Liver (tissue), 9 donors: ENCODE data around the gene RAB28. TPM values are rescaled to one million over a fixed set of nuclear protein-coding genes. Genes with fewer than 3 reads are reported as not detected.

Source experiments
- DNase-seq: peaks from one replicate; pipeline ENCODE4 v3.0.0-alpha.2; 2017; ENCODE audit warnings: low spot score
- H3K27ac ChIP-seq, 2 donors: one replicate each; pipeline ENCODE4 v1.7.0; 2013; ENCODE audit warnings: inconsistent platforms in 2 of 2, low read length in 2 of 2, control low read depth in 1 of 2, low read depth in 1 of 2, mild to moderate bottlenecking in 1 of 2
- H3K27me3 ChIP-seq, 4 donors: one replicate each; pipeline versions ENCODE4 v1.6.1 to v1.7.0; 2013; ENCODE audit warnings: low read length in 3 of 4, inconsistent platforms in 1 of 4, mild to moderate bottlenecking in 1 of 4, moderate library complexity in 1 of 4; ENCODE audit not compliant: control insufficient read depth in 4 of 4, insufficient read depth in 4 of 4
- H3K36me3 ChIP-seq, 4 donors: one replicate each; pipeline versions ENCODE4 v1.6.1 to v1.7.0; 2013; ENCODE audit warnings: low read length in 3 of 4, mild to moderate bottlenecking in 3 of 4, low read depth in 1 of 4, moderate library complexity in 1 of 4; ENCODE audit not compliant: control insufficient read depth in 4 of 4, insufficient read depth in 3 of 4
- H3K4me1 ChIP-seq, 4 donors: one replicate each; pipeline versions ENCODE4 v1.6.1 to v1.7.0; 2013; ENCODE audit warnings: low read length in 3 of 4, mild to moderate bottlenecking in 3 of 4, moderate library complexity in 1 of 4; ENCODE audit not compliant: control insufficient read depth in 4 of 4, insufficient read depth in 4 of 4
- H3K4me3 ChIP-seq, 3 donors: one replicate each; pipeline versions ENCODE4 v1.6.1 to v1.7.0; 2013; ENCODE audit warnings: low read length in 3 of 3, control low read depth in 1 of 3, low read depth in 1 of 3, mild to moderate bottlenecking in 1 of 3
- H3K9ac ChIP-seq, 2 donors: one replicate each; pipeline ENCODE4 v1.7.0; 2013; ENCODE audit warnings: low read length in 2 of 2, mild to moderate bottlenecking in 2 of 2, moderate library complexity in 2 of 2, control low read depth in 1 of 2, low read depth in 1 of 2
- H3K9me3 ChIP-seq, 4 donors: one replicate each; pipeline versions ENCODE4 v1.6.1 to v1.7.0; 2013; ENCODE audit warnings: low read length in 3 of 4; ENCODE audit not compliant: control insufficient read depth in 4 of 4
- ATF3 ChIP-seq: IDR thresholded peaks from 2 replicates; pipeline ENCODE4 v1.6.1; 2016; ENCODE audit warnings: antibody characterized with exemption
- CTCF ChIP-seq: fragments of 150-350 bp; IDR thresholded peaks from 2 replicates; pipeline ENCODE4 v1.5.1; 2017; ENCODE audit warnings: improper control_type of control experiment, low read depth, low read length; ENCODE audit not compliant: missing input control
- FOXA1 ChIP-seq: IDR thresholded peaks from 2 replicates; pipeline ENCODE4 v1.6.1; 2016; ENCODE audit warnings: antibody characterized with exemption
- FOXA2 ChIP-seq: IDR thresholded peaks from 2 replicates; pipeline ENCODE4 v1.6.1; 2016; ENCODE audit warnings: antibody characterized with exemption
- GABPA ChIP-seq, 2 donors: IDR thresholded peaks in 1 of 2; conservative IDR thresholded peaks in 1 of 2; 2 replicates each; pipeline ENCODE4 v1.6.1; 2016; ENCODE audit warnings: antibody characterized with exemption in 2 of 2, mild to moderate bottlenecking in 1 of 2, moderate library complexity in 1 of 2
- HNF4G ChIP-seq: IDR thresholded peaks from 2 replicates; pipeline ENCODE4 v1.6.1; 2016; ENCODE audit warnings: antibody characterized with exemption
- JUND ChIP-seq, 2 donors: IDR thresholded peaks; 2 replicates each; pipeline ENCODE4 v1.6.1; 2016; ENCODE audit warnings: antibody characterized with exemption in 2 of 2
- MAX ChIP-seq: IDR thresholded peaks from 2 replicates; pipeline ENCODE4 v1.6.1; 2016; ENCODE audit warnings: antibody characterized with exemption
- NR2F2 ChIP-seq: IDR thresholded peaks from 2 replicates; pipeline ENCODE4 v1.6.1; 2016; ENCODE audit warnings: antibody characterized with exemption
- RAD21 ChIP-seq, 2 donors: IDR thresholded peaks; 2 replicates each; pipeline ENCODE4 v1.6.1; 2016; ENCODE audit warnings: antibody characterized with exemption in 2 of 2, mild to moderate bottlenecking in 2 of 2
- REST ChIP-seq: IDR thresholded peaks from 2 replicates; pipeline ENCODE4 v1.6.1; 2016; ENCODE audit warnings: antibody characterized with exemption, mild to moderate bottlenecking
- RXRA ChIP-seq, 2 donors: IDR thresholded peaks; 2 replicates each; pipeline ENCODE4 v1.6.1; 2017 to 2018; ENCODE audit warnings: antibody characterized with exemption in 2 of 2, mild to moderate bottlenecking in 1 of 2
- SP1 ChIP-seq: IDR thresholded peaks from 2 replicates; pipeline ENCODE4 v1.6.1; 2018; ENCODE audit warnings: antibody characterized with exemption, mild to moderate bottlenecking
- TAF1 ChIP-seq: conservative IDR thresholded peaks from 2 replicates; pipeline ENCODE4 v1.6.1; 2016; ENCODE audit warnings: antibody characterized with exemption, mild to moderate bottlenecking
- YY1 ChIP-seq: IDR thresholded peaks from 2 replicates; pipeline ENCODE4 v1.6.1; 2016; ENCODE audit warnings: antibody characterized with exemption, mild to moderate bottlenecking
- ZBTB33 ChIP-seq: IDR thresholded peaks from 2 replicates; pipeline ENCODE4 v1.6.1; 2016; ENCODE audit warnings: antibody characterized with exemption
- WGBS: extraction: QIAGEN DNeasy Blood & Tissue Kit; methylation state at CpG from one replicate; pipeline ENCODE4 v1.1.7; 2013; 5-methylcytosine and 5-hydroxymethylcytosine counted together
- polyA plus RNA-seq, 2 donors: library from polyadenylated mRNA; stranded (reverse) in 1 of 2; unstranded in 1 of 2; fragments of 200-250 nt in 1 of 2; fragments of >200 nt in 1 of 2; fragmentation: Nextera tagmentation in 1 of 2; extraction: Ambion mirVana in 1 of 2; gene quantifications; one replicate each; pipeline versions ENCODE4 v1.2.1 to v1.2.3, GENCODE V29; 2013 to 2015
- total RNA-seq, 2 donors: library from RNA; depleted of rRNA; stranded (reverse); fragments of >200 nt; gene quantifications; one replicate each; pipeline ENCODE4 v1.2.3, GENCODE V29; 2014
- donor health status: healthy.
- donor health status: healthy.
- donor health status: healthy.
- donor health status: healthy.
- donor health status: healthy.

RAB28 gene
- total and polyA plus RNA-seq, 4 donors: 3.9 to 7.7 (median 6.8) TPM

- TF ChIP-seq MAX (no peak), CTCF (no peak), YY1 (no peak), RAD21 (IDR thresholded peaks at IDR 0.05) (no peak), JUND (IDR thresholded peaks at IDR 0.05) (no peak), FOXA1 (no peak), ZBTB33 (no peak), ATF3 (no peak), RXRA (IDR thresholded peaks at IDR 0.05) (no peak)
- Histone ChIP-seq H3K9me3 (no peaks in the 10 kb centered on the region), H3K4me3 (no peak overlapping the region), H3K36me3 (peaks cover 0 to 6% (median 0%) of the 10 kb centered on the region in 4 donors), H3K27ac (no peak overlapping the region), H3K4me1 (no peaks in the 10 kb centered on the region), H3K9ac (no peak overlapping the region), H3K27me3 (no peaks in the 10 kb centered on the region)
- DNase-seq: no peak
Measured at GRCh38 chr4:13340672-13341071, 143.5 kb downstream of the RAB28 start.

GRCh38 chr4:13331827-13332226, 152.3 kb downstream of the RAB28 start:
- Histone ChIP-seq H3K9me3 (no peaks in the 10 kb centered on the region), H3K4me1 (no peaks in the 10 kb centered on the region), H3K27ac (no peak overlapping the region), H3K4me3 (no peak overlapping the region), H3K9ac (no peak overlapping the region), H3K27me3 (no peaks in the 10 kb centered on the region), H3K36me3 (peaks cover 0 to 3% (median 0%) of the 10 kb centered on the region in 4 donors)
- DNase-seq: no peak
- WGBS: 94% methylated on average over 4 of the region's 4 CpGs
- TF ChIP-seq HNF4G (no peak), CTCF (no peak), ZBTB33 (no peak), NR2F2 (no peak), FOXA2 (no peak), SP1 (no peak), TAF1 (no peak), RXRA (IDR thresholded peaks at IDR 0.05) (no peak), ATF3 (no peak), MAX (no peak), JUND (IDR thresholded peaks at IDR 0.05) (no peak), YY1 (no peak), GABPA (IDR thresholded peaks at IDR 0.05 in 1 of 2, conservative IDR thresholded peaks at IDR 0.05 in 1 of 2) (no peak), REST (no peak)
